Activated T-helper 1 cell treated with Interleukin-2 at 50 U/mL for 16 hours (primary cell): Measurements from ENCODE around the gene INTS2.
"Not testable (repeated sequence)": the region's sequence is repeated elsewhere in the genome, so short reads cannot be mapped to it uniquely, and the experiment has no call there.

Source experiments
- DNase-seq: peaks from one replicate; pipeline ENCODE4 v3.0.0-alpha.2; 2020; ENCODE audit warnings: low read depth

The INTS2 gene

GRCh38 chr17:61846761-61847375, 80.9 kb downstream of the INTS2 start:
- no peak for DNase-seq

- no peak for DNase-seq
Measured at GRCh38 chr17:61846088-61846487, 81.7 kb downstream of the INTS2 start.

- no peak for DNase-seq
Measured at GRCh38 chr17:61843435-61843834, 84.3 kb downstream of the INTS2 start.

GRCh38 chr17:61842899-61843298, 84.9 kb downstream of the INTS2 start:
- no peak for DNase-seq

- DNase-seq: no peak
Measured at GRCh38 chr17:61839300-61839786, 88.4 kb downstream of the INTS2 start.

- DNase-seq: no peak
Measured at GRCh38 chr17:61837175-61838051, 90.4 kb downstream of the INTS2 start.

GRCh38 chr17:61836266-61837174, 91.3 kb downstream of the INTS2 start:
- no peak for DNase-seq

GRCh38 chr17:61835606-61836005, 92.2 kb downstream of the INTS2 start:
- DNase-seq: no peak

- DNase-seq: no peak
Measured at GRCh38 chr17:61834610-61835009, 93.2 kb downstream of the INTS2 start.

- no peak for DNase-seq
Measured at GRCh38 chr17:61833536-61834193, 94.1 kb downstream of the INTS2 start.

GRCh38 chr17:61832463-61832862, 95.3 kb downstream of the INTS2 start:
- no peak for DNase-seq

- no peak for DNase-seq
Measured at GRCh38 chr17:61831099-61831498, 96.7 kb downstream of the INTS2 start.

- no peak for DNase-seq
Measured at GRCh38 chr17:61828694-61829093, 99.1 kb downstream of the INTS2 start.

- no peak for DNase-seq
Measured at GRCh38 chr17:61827649-61828395, 100.0 kb downstream of the INTS2 start.

GRCh38 chr17:61826866-61827265, 100.9 kb downstream of the INTS2 start:
- not testable (repeated sequence) for DNase-seq

GRCh38 chr17:61826198-61826597, 101.6 kb downstream of the INTS2 start:
- not testable (repeated sequence) for DNase-seq

- no peak for DNase-seq
Measured at GRCh38 chr17:61825448-61826137, 102.2 kb downstream of the INTS2 start.

GRCh38 chr17:61822326-61823285, 105.2 kb downstream of the INTS2 start:
- DNase-seq: no peak

GRCh38 chr17:61821655-61822054, 106.1 kb downstream of the INTS2 start:
- DNase-seq: no peak
